Panc1 (cell line): Measurements from ENCODE around the gene RRAS2.

Experiments used
- POLR2AphosphoS5 ChIP-seq: IDR thresholded peaks from 2 replicates; pipeline ENCODE4 v1.6.1; 2012; ENCODE audit warnings: mild to moderate bottlenecking, low read depth, low read length, moderate library complexity
- TF ChIP-seq, protein P1 (sequence below), 2 experiments: IDR thresholded peaks; 2 replicates each; pipeline ENCODE4 v1.6.1; 2011 to 2012; ENCODE audit warnings: low read depth in 2 of 2, control low read depth in 1 of 2, low read length in 1 of 2, mild to moderate bottlenecking in 1 of 2, moderate library complexity in 1 of 2; ENCODE audit not compliant: insufficient read depth in 1 of 2
- TF ChIP-seq, protein P2 (sequence below): fragments of 450-650 bp; IDR thresholded peaks from 2 replicates; pipeline ENCODE4 v1.5.1; 2017; ENCODE audit warnings: mild to moderate bottlenecking

DNA sequence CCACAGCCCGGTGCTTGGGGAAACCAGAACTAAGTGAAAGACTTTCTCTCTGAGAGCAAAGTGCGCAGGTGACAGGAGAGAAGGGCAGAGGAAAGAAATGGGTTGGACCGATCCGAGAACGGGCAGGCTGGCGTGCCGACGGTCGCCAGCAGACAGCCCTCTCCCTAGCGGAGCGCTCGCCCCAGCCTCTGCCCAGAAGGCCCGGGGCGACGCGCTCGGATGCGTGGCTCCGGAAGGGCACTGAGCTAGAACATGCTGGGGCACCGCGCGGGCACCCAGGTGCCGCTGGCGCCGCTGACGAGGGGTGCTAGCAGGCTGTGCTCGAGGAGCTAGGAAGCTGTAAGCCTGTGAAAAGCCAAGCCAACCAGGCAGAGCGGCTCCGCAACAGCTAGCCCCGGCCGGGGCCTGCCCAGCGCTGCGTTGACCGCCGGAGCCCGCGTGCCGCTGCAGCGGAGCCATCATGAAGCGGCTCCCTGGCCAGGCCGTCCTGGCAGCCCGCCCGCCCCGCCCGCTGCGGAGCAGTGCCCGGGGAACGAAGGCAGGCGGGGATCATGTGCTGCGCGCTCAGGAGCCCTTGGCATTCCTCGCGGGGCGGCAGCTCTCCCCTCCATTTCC is 22.1 kb upstream of the RRAS2 start:
- TF ChIP-seq, protein P1, sequence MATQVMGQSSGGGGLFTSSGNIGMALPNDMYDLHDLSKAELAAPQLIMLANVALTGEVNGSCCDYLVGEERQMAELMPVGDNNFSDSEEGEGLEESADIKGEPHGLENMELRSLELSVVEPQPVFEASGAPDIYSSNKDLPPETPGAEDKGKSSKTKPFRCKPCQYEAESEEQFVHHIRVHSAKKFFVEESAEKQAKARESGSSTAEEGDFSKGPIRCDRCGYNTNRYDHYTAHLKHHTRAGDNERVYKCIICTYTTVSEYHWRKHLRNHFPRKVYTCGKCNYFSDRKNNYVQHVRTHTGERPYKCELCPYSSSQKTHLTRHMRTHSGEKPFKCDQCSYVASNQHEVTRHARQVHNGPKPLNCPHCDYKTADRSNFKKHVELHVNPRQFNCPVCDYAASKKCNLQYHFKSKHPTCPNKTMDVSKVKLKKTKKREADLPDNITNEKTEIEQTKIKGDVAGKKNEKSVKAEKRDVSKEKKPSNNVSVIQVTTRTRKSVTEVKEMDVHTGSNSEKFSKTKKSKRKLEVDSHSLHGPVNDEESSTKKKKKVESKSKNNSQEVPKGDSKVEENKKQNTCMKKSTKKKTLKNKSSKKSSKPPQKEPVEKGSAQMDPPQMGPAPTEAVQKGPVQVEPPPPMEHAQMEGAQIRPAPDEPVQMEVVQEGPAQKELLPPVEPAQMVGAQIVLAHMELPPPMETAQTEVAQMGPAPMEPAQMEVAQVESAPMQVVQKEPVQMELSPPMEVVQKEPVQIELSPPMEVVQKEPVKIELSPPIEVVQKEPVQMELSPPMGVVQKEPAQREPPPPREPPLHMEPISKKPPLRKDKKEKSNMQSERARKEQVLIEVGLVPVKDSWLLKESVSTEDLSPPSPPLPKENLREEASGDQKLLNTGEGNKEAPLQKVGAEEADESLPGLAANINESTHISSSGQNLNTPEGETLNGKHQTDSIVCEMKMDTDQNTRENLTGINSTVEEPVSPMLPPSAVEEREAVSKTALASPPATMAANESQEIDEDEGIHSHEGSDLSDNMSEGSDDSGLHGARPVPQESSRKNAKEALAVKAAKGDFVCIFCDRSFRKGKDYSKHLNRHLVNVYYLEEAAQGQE (IDR thresholded peaks at IDR 0.05; ENCODE audit: insufficient read depth in 1 of 2, low read depth in 2 of 2, low read length in 1 of 2): no peak
- TF ChIP-seq, protein P2, sequence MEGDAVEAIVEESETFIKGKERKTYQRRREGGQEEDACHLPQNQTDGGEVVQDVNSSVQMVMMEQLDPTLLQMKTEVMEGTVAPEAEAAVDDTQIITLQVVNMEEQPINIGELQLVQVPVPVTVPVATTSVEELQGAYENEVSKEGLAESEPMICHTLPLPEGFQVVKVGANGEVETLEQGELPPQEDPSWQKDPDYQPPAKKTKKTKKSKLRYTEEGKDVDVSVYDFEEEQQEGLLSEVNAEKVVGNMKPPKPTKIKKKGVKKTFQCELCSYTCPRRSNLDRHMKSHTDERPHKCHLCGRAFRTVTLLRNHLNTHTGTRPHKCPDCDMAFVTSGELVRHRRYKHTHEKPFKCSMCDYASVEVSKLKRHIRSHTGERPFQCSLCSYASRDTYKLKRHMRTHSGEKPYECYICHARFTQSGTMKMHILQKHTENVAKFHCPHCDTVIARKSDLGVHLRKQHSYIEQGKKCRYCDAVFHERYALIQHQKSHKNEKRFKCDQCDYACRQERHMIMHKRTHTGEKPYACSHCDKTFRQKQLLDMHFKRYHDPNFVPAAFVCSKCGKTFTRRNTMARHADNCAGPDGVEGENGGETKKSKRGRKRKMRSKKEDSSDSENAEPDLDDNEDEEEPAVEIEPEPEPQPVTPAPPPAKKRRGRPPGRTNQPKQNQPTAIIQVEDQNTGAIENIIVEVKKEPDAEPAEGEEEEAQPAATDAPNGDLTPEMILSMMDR: no peak
- TF ChIP-seq POLR2AphosphoS5: no peak
